Activated CD4-positive, alpha-beta T cell treated with anti-CD3 and anti-CD28 coated beads, Interleukin-2, amount 50 U/mL, for 48 hours (primary cell): Measurements from ENCODE around the gene KLK12.

Source experiments
- DNase-seq, 2 experiments: peaks; one replicate each; pipeline ENCODE4 v3.0.0-alpha.2; 2020

KLK12 gene

GRCh38 chr19:51044327-51044726 lies 9.5 kb upstream of the KLK12 start:
- no peak for DNase-seq

- DNase-seq: no peak
Observed at GRCh38 chr19:51043497-51043896, 8.7 kb upstream of the KLK12 start.

GRCh38 chr19:51040151-51040550 lies 5.3 kb upstream of the KLK12 start:
- DNase-seq: no peak

DNA sequence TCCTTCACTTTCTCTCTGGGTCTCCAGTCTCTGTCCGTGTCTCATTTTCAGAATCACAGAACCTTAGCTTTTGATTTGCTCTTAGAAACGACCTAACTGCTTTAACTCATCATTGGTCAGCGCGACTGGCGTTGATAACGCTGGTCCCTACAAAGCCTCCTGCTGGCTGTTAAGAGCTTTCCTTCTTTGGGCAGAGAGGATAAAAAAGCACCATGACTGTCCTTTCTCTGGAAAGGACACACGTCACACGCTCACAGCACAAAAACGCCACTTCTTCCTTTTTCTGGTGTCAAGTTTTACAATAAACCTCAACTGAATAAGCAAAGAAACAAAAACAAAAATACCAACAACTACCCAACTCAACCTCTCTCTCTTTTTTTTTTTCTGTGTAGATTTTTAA lies 1.7 kb upstream of the KLK12 start:
- DNase-seq: no peak

DNA sequence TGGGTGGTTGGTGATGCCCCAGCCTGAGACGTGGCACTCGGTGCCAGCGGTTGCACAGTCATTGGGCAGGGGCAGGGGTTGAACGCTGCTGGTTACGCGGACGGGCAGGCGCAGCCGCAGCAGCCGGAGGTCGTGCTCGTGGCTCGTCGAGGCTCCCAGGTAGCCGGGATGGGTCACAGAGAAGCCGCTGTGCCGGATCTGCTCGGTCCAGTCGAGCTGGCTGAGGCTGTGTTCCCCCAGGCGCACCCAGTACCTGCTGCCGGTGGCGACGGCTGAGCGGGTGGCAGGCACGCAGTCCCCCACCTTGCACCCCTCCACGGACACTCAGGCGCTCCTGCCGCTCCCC lies 2.9 kb downstream of the KLK12 start:
- DNase-seq: no peak

DNA sequence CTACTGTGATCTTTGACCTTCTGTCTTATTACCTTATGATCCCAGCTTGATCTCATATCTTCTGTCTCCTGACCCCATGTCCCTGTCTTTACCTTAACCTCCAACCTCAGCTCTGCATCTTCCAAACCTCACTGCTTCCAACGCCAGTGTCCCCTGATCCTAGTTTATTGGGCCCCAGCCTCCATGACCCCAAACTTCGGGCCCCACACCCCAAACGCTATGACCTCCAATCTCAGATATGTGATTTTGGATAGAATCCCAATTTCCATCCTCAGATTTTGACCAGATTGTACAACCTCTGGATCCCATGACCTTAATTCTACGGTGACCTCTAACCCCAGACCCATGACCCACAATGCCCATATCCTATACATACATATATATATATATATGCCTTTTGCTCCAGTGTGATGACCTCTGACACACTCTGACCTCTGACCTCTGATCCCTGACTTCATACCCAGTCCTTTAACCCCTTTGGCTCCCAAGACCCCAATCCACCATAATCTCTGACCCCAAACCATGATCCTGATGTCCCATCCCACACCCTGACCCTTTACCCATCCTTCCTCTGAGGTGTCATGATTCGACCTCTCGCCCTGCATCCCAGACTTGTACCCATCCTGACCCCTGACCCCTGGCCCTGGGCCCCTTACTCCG lies 3.5 kb downstream of the KLK12 start:
- no peak for DNase-seq

DNA sequence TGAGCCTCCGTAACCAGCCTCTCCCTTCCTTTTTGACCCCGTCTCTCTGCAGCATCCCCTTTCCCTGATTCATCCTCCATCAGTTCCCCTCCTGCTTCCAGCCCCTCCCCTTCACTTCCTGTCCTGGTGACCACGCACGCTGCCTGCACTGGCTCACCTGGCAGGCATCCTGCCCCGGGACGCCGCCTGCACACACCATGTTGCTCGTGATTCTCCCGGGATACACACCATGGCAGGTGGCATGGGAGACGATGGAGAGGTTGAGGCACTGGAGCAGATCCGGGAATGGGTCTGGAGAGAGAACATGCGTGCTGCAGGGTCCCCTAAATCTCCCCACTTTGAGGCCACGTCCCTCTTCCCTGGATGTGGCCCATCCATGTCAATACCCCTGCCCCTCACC lies 4.2 kb downstream of the KLK12 start:
- DNase-seq: no peak

- DNase-seq: no peak
Observed at GRCh38 chr19:51029718-51030117, 5.1 kb downstream of the KLK12 start.

GRCh38 chr19:51027873-51028272 lies 6.9 kb downstream of the KLK12 start:
- DNase-seq: no peak

GRCh38 chr19:51027126-51027806 lies 7.5 kb downstream of the KLK12 start:
- no peak for DNase-seq

DNA sequence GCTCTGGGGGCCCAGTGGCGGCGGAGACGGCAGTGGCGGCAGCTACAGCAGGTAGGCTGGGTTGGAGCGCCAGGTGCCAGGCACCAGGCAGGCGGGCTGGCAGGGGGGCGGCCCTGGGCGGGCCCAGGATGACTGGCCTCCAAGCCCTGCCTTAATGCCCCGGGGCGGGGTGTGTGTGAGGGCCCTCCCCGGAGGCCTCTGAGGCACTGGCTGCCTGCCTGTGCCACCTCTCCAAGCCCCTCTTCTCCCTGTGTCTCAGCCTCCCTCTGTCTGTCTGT lies 8.3 kb downstream of the KLK12 start, which contains the start of gene KLK11:
KLK11 (minus strand) TSS at position 63 of the 278 bp plus-strand sequence. CDS start 985 bp downstream, outside the sequence.
- DNase-seq: no peak

DNA sequence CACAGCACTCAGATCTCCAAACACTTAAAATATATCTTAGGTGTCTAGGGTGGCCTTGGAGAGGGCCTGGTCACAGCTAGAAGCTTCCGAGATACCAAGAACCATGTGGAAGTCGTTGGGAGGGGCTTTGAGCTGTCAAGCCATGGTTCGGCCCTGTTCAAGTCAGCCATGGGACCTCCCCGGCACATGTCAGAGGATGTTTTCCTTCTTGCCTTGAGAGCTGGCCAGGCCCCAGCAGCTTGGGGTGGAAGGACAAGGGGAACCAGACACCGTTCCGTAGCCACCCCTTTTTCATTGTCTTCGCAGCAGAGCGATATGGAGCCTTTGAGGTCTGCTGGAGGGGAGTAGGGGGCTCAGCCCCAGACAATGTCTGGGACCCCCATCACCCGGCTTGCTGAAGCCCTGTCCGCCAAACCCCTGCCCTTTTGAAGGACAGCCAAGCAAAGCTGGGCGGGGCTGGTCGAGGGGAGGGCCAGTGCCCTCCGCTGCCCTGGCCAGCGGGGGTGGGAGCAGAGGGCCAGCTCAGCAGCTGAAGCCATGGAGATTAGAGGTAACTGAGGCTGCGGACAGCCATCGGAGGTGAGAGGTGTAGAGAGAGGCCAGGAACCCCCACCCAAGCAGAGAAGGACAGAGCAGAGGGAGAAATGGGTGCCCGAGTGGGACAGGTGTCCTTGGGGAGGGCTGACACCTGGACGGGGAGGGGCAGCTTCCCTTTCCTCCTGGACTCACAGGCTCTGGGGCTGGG lies 8.8 kb downstream of the KLK12 start:
- DNase-seq: no peak

DNA sequence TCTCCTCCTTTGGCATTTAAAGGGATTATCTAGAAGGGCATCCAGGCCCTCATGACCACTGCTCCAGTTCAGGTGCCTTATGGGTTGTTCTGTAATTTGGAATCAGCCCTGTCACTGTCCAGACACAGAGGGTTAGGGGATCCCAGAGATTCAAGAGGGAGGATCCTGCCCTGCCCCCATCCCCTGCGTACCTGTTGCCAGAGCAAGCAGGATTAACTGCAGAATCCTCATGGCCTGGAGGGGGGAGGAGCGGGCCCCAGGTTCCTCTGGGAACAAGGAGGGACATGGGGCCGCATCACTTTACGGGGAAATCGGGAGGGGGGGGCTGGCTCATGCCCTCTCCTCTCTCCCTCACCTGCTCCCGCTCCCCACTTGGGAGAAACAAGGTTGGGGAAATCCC lies 9.4 kb downstream of the KLK12 start:
- DNase-seq: no peak

DNA sequence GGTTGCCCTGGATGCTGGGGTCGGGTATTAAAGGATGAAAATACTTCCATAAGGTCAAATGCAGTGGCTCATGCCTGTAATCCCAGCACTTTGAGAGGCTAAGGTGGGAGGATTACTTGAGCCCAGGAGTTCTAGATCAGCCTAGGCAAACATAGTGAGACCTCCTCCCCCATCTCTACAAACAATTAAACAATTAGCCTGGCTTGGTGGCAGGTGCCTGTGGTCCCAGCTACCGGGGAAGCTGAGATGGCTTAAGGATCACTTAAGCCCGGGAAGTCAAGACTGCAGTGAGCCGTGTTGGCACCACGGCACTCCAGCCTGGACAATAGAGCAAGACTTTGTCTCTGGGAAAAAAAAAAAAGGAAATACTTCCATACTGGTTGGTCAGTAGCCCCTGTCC lies 9.9 kb downstream of the KLK12 start:
- DNase-seq: no peak

- no peak for DNase-seq
Observed at GRCh38 chr19:51023946-51024345, 10.9 kb downstream of the KLK12 start.

DNA sequence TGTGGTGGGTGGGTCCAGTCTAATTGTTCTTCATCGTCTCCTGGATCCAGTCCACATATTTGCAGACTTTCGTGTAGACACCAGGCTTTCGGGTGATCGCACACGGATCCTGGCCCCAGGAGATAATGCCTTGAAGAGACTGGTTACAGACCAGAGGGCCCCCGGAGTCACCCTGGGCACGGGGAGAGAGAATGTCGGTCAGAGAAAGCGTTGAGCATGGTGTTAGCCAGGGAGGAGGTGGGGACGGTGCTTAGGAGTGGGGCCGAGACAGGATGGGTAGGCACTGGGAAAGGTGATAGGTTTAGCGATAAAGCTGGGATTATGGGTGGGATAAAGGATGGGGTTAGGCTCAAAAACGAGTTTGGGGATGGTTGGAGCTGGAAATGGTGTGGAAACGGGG lies 12.3 kb downstream of the KLK12 start:
- DNase-seq: no peak

DNA sequence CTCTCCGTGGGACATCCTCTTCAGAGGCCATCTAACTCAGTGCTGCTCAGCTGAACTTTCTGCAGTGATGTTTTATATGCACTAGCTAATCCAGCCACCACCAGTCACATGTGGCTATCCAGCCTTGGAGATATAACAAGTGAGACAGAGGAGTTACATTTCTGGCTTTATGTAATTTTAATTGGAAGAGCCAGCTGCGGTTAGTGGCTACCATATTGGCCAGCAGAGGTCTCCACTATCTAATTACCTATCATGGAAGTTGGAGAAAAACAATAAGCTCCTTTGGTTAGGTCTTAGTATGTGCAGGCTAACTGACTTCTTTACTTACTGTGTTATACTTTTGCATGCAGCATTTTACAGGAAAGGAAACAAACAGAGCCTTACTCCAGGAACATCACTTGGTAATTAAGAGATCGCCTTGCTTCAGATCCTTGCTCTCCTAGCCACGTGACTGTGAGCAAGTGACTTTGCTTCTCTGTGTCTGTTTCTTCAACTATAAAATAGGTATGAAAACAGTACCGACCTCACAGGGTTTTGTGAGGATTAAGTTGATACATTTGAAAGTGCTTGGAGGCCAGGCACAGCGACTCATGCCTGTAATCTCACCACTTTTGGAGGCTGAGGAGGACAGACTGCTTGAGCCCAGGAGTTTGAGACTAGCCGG lies 13.7 kb downstream of the KLK12 start:
- DNase-seq: peak in 1 of 2 experiments; percentile 10

DNA sequence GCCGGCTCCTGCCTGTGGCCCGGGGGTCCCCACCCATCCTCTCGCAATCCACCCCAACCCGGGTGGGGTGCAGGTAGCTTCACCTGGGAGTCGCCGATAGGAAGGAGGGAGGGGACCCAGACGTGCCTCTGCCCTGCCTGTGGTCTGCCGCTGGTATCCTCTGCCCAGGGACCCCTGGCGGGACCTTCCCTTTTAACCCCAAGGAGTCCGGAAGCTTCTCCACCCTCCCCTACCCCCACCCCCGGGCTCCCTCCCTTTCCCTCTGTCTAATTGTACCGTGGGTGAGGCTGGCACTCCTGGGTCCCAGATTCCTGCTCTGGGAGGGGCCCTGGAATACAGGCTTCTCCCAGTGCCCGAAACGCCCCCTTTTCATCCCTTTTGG lies 15.3 kb downstream of the KLK12 start, which contains the start of gene KLK10:
KLK10 (minus strand) TSS at position 166 of the 382 bp plus-strand sequence. CDS start 579 bp downstream, outside the sequence.
- no peak for DNase-seq

- DNase-seq: no peak
Observed at GRCh38 chr19:51018745-51019543, 15.9 kb downstream of the KLK12 start.

- peak; percentile 69 to 73 for DNase-seq
Observed at GRCh38 chr19:51016798-51017683, 17.8 kb downstream of the KLK12 start.

- no peak for DNase-seq
Observed at GRCh38 chr19:51015691-51016267, 19.0 kb downstream of the KLK12 start.
